HepG2 (cell line): ENCODE measurements around the gene NEK9. TPM values are rescaled to one million over a fixed set of nuclear protein-coding genes. Genes with fewer than 3 reads are reported as not detected.

Experiments used
- ETV6 ChIP-seq: sonication (generic); formaldehyde crosslinking; conservative IDR thresholded peaks from 2 replicates; pipeline ENCODE4 v1.4.0; 2020; ENCODE audit warnings: missing genetic modification reagents
- HNRNPH1 ChIP-seq: fragments of 200-400 bp; formaldehyde crosslinking; optimal IDR thresholded peaks from 2 replicates; pipeline ENCODE3; 2017; ENCODE audit warnings: mild to moderate bottlenecking, low read depth, low read length
- SNRNP70 ChIP-seq: fragments of 200-400 bp; formaldehyde crosslinking; IDR thresholded peaks from 2 replicates; pipeline ENCODE4 v1.6.1; 2017; ENCODE audit warnings: mild to moderate bottlenecking, low read depth, low read length, moderate library complexity
- SP1 ChIP-seq, 2 experiments: fragments of 450-650 bp in 1 of 2; sonication (generic) in 1 of 2; formaldehyde crosslinking in 1 of 2; IDR thresholded peaks; 2 replicates each; pipeline versions ENCODE4 v1.4.0 to v1.6.1; 2016 to 2020; ENCODE audit warnings: missing genetic modification reagents in 1 of 2
- SRF ChIP-seq: IDR thresholded peaks from 2 replicates; pipeline ENCODE4 v1.6.1; 2011; ENCODE audit warnings: mild to moderate bottlenecking, low read depth, low read length, moderate library complexity
- SRSF1 ChIP-seq: fragments of 200-400 bp; formaldehyde crosslinking; optimal IDR thresholded peaks from 2 replicates; pipeline ENCODE3; 2017; ENCODE audit warnings: mild to moderate bottlenecking, low read depth, low read length, moderate library complexity
- THAP11 ChIP-seq: IDR thresholded peaks from 2 replicates; pipeline ENCODE4 v1.6.1; 2016; ENCODE audit warnings: missing biosample characterization, missing genetic modification reagents
- U2AF1 ChIP-seq: fragments of 200-400 bp; formaldehyde crosslinking; optimal IDR thresholded peaks from 2 replicates; pipeline ENCODE3; 2017; ENCODE audit warnings: mild to moderate bottlenecking, low read depth, low read length
- ZNF446 ChIP-seq: sonication (generic); formaldehyde crosslinking; IDR thresholded peaks from 2 replicates; pipeline ENCODE4 v1.5.0; 2020; ENCODE audit warnings: mild to moderate bottlenecking, missing genetic modification reagents
- ZNF597 ChIP-seq: sonication (generic); formaldehyde crosslinking; IDR thresholded peaks from 2 replicates; pipeline ENCODE4 v1.5.0; 2020; ENCODE audit warnings: missing genetic modification reagents
- ZNF678 ChIP-seq: sonication (generic); formaldehyde crosslinking; IDR thresholded peaks from 2 replicates; pipeline ENCODE4 v1.4.0; 2020; ENCODE audit warnings: mild to moderate bottlenecking, missing genetic modification reagents
- ZNF724P ChIP-seq: sonication (generic); formaldehyde crosslinking; IDR thresholded peaks from 2 replicates; pipeline ENCODE4 v1.8.0; 2022; ENCODE audit warnings: missing genetic modification reagents, borderline replicate concordance
- ZNF749 ChIP-seq: sonication (generic); formaldehyde crosslinking; IDR thresholded peaks from 2 replicates; pipeline ENCODE4 v1.8.0; 2022; ENCODE audit warnings: mild to moderate bottlenecking, missing genetic modification reagents, moderate library complexity, borderline replicate concordance
- ZSCAN5A ChIP-seq: sonication (generic); formaldehyde crosslinking; IDR thresholded peaks from 2 replicates; pipeline ENCODE4 v1.8.0; 2022; ENCODE audit warnings: mild to moderate bottlenecking, missing genetic modification reagents, borderline replicate concordance
- polyA plus RNA-seq, 8 experiments: library from polyadenylated mRNA; depleted of rRNA in 3 of 8; stranded (reverse) in 7 of 8; unstranded in 1 of 8; fragments of >200 nt; fragmentation: Illumina TruSeq in 4 of 8; extraction: Trizol in 4 of 8; gene quantifications; 2 replicates each; pipeline versions ENCODE4 v1.2.1 to v1.2.3, GENCODE V29; 2011 to 2016; ENCODE audit warnings: low read depth in 4 of 8, missing spikeins in 1 of 8, mixed read lengths in 1 of 8; ENCODE audit not compliant: insufficient read depth in 1 of 8
- total RNA-seq, 5 experiments: library from RNA; depleted of rRNA; stranded (reverse); fragments of >200 nt; fragmentation: Illumina TruSeq; extraction: Trizol; gene quantifications; 2 replicates each; pipeline ENCODE4 v1.2.3, GENCODE V29; 2016; ENCODE audit warnings: low read depth in 1 of 5
- TF ChIP-seq, protein P1 (sequence below): sonication (generic); formaldehyde crosslinking; IDR thresholded peaks from 2 replicates; pipeline ENCODE4 v1.4.0; 2020; ENCODE audit warnings: missing genetic modification reagents, mild to moderate bottlenecking, borderline replicate concordance
- TF ChIP-seq, protein P2 (sequence below): sonication (generic); formaldehyde crosslinking; IDR thresholded peaks from 2 replicates; pipeline ENCODE4 v1.5.1; 2020; ENCODE audit warnings: mild to moderate bottlenecking, missing genetic modification reagents, borderline replicate concordance
- TF ChIP-seq, protein P3 (sequence below): IDR thresholded peaks from 2 replicates; pipeline ENCODE4 v1.6.1; 2016; ENCODE audit warnings: missing compliant biosample characterization, missing genetic modification reagents, borderline replicate concordance
- TF ChIP-seq, protein P4 (sequence below): IDR thresholded peaks from 2 replicates; pipeline ENCODE4 v1.4.0; 2020; ENCODE audit warnings: mild to moderate bottlenecking, missing genetic modification reagents

NEK9 gene
- total and polyA plus RNA-seq, 2 of the 13 experiments (the other 11 are each of a cell fraction or from before 2014, with no cell fraction given), result 16.5 to 27.3 TPM

GRCh38 chr14:75050852-75051555, 75.8 kb downstream of the NEK9 start, which contains the start of gene MLH3 (continued):
- no peak for TF ChIP-seq SNRNP70
- TF ChIP-seq, protein P1, sequence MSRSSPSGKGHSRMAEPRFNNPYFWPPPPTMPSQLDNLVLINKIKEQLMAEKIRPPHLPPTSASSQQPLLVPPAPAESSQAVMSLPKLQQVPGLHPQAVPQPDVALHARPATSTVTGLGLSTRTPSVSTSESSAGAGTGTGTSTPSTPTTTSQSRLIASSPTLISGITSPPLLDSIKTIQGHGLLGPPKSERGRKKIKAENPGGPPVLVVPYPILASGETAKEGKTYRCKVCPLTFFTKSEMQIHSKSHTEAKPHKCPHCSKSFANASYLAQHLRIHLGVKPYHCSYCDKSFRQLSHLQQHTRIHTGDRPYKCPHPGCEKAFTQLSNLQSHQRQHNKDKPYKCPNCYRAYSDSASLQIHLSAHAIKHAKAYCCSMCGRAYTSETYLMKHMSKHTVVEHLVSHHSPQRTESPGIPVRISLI (CRISPR knock-in tag), result 0 out of 2 replicates have a peak, but pooled peaks have one; percentile 1
- TF ChIP-seq THAP11 (CRISPR knock-in tag), result peak; percentile 47; the same call in 1 of the 2 replicates
- peak; percentile 31; the same call in 1 of the 2 replicates for TF ChIP-seq ZSCAN5A (CRISPR knock-in tag)
- no peak for TF ChIP-seq HNRNPH1
- TF ChIP-seq ZNF446, result no peak
- no peak for TF ChIP-seq SRSF1
- no peak for TF ChIP-seq ZNF597 (CRISPR knock-in tag)
- TF ChIP-seq SP1 (IDR thresholded peaks at IDR 0.05), result no peak
- no peak for TF ChIP-seq SP1 (CRISPR knock-in tag; IDR thresholded peaks at IDR 0.05)
- peak; percentile 71; the same call in 1 of the 2 replicates for TF ChIP-seq ZNF724P
- TF ChIP-seq, protein P2, sequence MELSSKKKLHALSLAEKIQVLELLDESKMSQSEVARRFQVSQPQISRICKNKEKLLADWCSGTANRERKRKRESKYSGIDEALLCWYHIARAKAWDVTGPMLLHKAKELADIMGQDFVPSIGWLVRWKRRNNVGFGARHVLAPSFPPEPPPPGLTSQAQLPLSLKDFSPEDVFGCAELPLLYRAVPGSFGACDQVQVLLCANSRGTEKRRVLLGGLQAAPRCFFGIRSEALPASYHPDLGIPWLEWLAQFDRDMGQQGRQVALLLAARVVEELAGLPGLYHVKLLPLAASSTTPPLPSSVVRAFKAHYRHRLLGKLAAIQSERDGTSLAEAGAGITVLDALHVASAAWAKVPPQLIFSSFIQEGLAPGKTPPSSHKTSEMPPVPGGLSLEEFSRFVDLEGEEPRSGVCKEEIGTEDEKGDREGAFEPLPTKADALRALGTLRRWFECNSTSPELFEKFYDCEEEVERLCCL (CRISPR knock-in tag), result peak; percentile 38; the same call in 1 of the 2 replicates
- TF ChIP-seq, protein P3, sequence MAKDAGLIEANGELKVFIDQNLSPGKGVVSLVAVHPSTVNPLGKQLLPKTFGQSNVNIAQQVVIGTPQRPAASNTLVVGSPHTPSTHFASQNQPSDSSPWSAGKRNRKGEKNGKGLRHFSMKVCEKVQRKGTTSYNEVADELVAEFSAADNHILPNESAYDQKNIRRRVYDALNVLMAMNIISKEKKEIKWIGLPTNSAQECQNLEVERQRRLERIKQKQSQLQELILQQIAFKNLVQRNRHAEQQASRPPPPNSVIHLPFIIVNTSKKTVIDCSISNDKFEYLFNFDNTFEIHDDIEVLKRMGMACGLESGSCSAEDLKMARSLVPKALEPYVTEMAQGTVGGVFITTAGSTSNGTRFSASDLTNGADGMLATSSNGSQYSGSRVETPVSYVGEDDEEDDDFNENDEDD (CRISPR knock-in tag), result peak; percentile 92
- no peak for TF ChIP-seq ZNF749 (CRISPR knock-in tag)
- no peak for TF ChIP-seq U2AF1
- TF ChIP-seq, protein P4, sequence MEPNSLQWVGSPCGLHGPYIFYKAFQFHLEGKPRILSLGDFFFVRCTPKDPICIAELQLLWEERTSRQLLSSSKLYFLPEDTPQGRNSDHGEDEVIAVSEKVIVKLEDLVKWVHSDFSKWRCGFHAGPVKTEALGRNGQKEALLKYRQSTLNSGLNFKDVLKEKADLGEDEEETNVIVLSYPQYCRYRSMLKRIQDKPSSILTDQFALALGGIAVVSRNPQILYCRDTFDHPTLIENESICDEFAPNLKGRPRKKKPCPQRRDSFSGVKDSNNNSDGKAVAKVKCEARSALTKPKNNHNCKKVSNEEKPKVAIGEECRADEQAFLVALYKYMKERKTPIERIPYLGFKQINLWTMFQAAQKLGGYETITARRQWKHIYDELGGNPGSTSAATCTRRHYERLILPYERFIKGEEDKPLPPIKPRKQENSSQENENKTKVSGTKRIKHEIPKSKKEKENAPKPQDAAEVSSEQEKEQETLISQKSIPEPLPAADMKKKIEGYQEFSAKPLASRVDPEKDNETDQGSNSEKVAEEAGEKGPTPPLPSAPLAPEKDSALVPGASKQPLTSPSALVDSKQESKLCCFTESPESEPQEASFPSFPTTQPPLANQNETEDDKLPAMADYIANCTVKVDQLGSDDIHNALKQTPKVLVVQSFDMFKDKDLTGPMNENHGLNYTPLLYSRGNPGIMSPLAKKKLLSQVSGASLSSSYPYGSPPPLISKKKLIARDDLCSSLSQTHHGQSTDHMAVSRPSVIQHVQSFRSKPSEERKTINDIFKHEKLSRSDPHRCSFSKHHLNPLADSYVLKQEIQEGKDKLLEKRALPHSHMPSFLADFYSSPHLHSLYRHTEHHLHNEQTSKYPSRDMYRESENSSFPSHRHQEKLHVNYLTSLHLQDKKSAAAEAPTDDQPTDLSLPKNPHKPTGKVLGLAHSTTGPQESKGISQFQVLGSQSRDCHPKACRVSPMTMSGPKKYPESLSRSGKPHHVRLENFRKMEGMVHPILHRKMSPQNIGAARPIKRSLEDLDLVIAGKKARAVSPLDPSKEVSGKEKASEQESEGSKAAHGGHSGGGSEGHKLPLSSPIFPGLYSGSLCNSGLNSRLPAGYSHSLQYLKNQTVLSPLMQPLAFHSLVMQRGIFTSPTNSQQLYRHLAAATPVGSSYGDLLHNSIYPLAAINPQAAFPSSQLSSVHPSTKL, result peak; percentile 56; the same call in 1 of the 2 replicates
- peak; percentile 51; the same call in 1 of the 2 replicates for TF ChIP-seq ETV6 (CRISPR knock-in tag)
- TF ChIP-seq ZNF678 (CRISPR knock-in tag), result no peak
- no peak for TF ChIP-seq SRF
